Neuronal stem cell (in vitro differentiated cells): ENCODE data around the gene XPC.

Source experiments
- DNase-seq: peaks from one replicate; pipeline ENCODE4 v3.0.0-alpha.2; 2013; ENCODE audit warnings: low spot score
- H2AFZ ChIP-seq: one replicate; pipeline ENCODE4 v1.6.1; 2013; ENCODE audit warnings: mild to moderate bottlenecking, low read length, inconsistent platforms
- H2AK5ac ChIP-seq: 2 replicates; pipeline ENCODE4 v1.6.1; 2013; ENCODE audit warnings: low read depth, mild to moderate bottlenecking, inconsistent platforms, low read length, moderate library complexity, mixed read lengths
- H2BK120ac ChIP-seq: 2 replicates; pipeline ENCODE4 v1.6.1; 2013; ENCODE audit warnings: low read depth, mild to moderate bottlenecking, inconsistent platforms, low read length, moderate library complexity, mixed read lengths
- H2BK12ac ChIP-seq: one replicate; pipeline ENCODE4 v1.6.1; 2013; ENCODE audit warnings: low read length, inconsistent platforms
- H2BK15ac ChIP-seq: 2 replicates; pipeline ENCODE4 v1.6.1; 2013; ENCODE audit warnings: mild to moderate bottlenecking, low read length, inconsistent platforms, mixed read lengths
- H2BK5ac ChIP-seq: one replicate; pipeline ENCODE4 v1.6.1; 2013; ENCODE audit warnings: inconsistent platforms, mild to moderate bottlenecking, low read length, moderate library complexity
- H3K14ac ChIP-seq: one replicate; pipeline ENCODE4 v1.6.1; 2013; ENCODE audit warnings: low read length, inconsistent platforms
- H3K18ac ChIP-seq: 2 replicates; pipeline ENCODE4 v1.6.1; 2013; ENCODE audit warnings: low read length, inconsistent platforms
- H3K23ac ChIP-seq: 2 replicates; pipeline ENCODE4 v1.6.1; 2013; ENCODE audit warnings: low read depth, mild to moderate bottlenecking, mixed read lengths, low read length, inconsistent platforms; ENCODE audit not compliant: poor library complexity
- H3K27ac ChIP-seq: replicated peaks from 3 replicates; pipeline ENCODE4 v1.5.1; 2013; ENCODE audit warnings: low read length, inconsistent platforms
- H3K27me3 ChIP-seq, 3 experiments: 2 replicates each; pipeline ENCODE4 v1.6.1; 2013; ENCODE audit warnings: low read length in 3 of 3, mild to moderate bottlenecking in 2 of 3, inconsistent platforms in 1 of 3, low read depth in 1 of 3, mixed read lengths in 1 of 3, moderate library complexity in 1 of 3; ENCODE audit not compliant: control insufficient read depth in 3 of 3, insufficient read depth in 3 of 3
- H3K36me3 ChIP-seq, 2 donors: replicated peaks in 1 of 2; 2 replicates each; pipeline ENCODE4 v1.6.1; 2013; ENCODE audit warnings: low read length in 2 of 2; ENCODE audit not compliant: control insufficient read depth in 2 of 2, insufficient read depth in 2 of 2
- H3K4ac ChIP-seq: 2 replicates; pipeline ENCODE4 v1.6.1; 2013; ENCODE audit warnings: inconsistent platforms, mild to moderate bottlenecking, low read length, moderate library complexity
- H3K4me1 ChIP-seq, 2 donors: 1 replicate in 1 of 2; 2 replicates in 1 of 2; pipeline ENCODE4 v1.6.1; 2013; ENCODE audit warnings: low read length in 2 of 2, low read depth in 1 of 2; ENCODE audit not compliant: control insufficient read depth in 2 of 2, insufficient read depth in 1 of 2
- H3K4me2 ChIP-seq: one replicate; pipeline ENCODE4 v1.6.1; 2013; ENCODE audit warnings: mild to moderate bottlenecking, low read length, inconsistent platforms; ENCODE audit not compliant: insufficient read depth, poor library complexity, severe bottlenecking
- H3K4me3 ChIP-seq, 2 donors: 2 replicates each; pipeline ENCODE4 v1.5.1; 2013; ENCODE audit warnings: low read length in 2 of 2, mild to moderate bottlenecking in 2 of 2, inconsistent platforms in 1 of 2, moderate library complexity in 1 of 2
- H3K79me1 ChIP-seq: one replicate; pipeline ENCODE4 v1.6.1; 2013; ENCODE audit warnings: low read depth, mild to moderate bottlenecking, inconsistent platforms, low read length, moderate library complexity
- H3K9ac ChIP-seq: one replicate; pipeline ENCODE4 v1.6.1; 2013; ENCODE audit warnings: mild to moderate bottlenecking, low read depth, low read length, inconsistent platforms; ENCODE audit not compliant: poor library complexity
- H3K9me3 ChIP-seq, 2 donors: replicated peaks in 1 of 2; 2 replicates each; pipeline versions ENCODE3 to v1.6.1; 2013; ENCODE audit warnings: low read length in 2 of 2, mild to moderate bottlenecking in 2 of 2, inconsistent platforms in 1 of 2, low read depth in 1 of 2, mixed read lengths in 1 of 2, moderate library complexity in 1 of 2; ENCODE audit not compliant: control insufficient read depth in 2 of 2, insufficient read depth in 1 of 2
- H4K8ac ChIP-seq: one replicate; pipeline ENCODE4 v1.6.1; 2013; ENCODE audit warnings: low read depth, mild to moderate bottlenecking, inconsistent platforms, low read length, moderate library complexity
- H4K91ac ChIP-seq: one replicate; pipeline ENCODE4 v1.6.1; 2013; ENCODE audit warnings: low read length, low read depth, mild to moderate bottlenecking, inconsistent platforms; ENCODE audit not compliant: poor library complexity
- WGBS, 2 donors: extraction: QIAGEN DNeasy Blood & Tissue Kit; methylation state at CpG; one replicate each; pipeline ENCODE4 v1.1.7; 2013; ENCODE audit warnings: missing lambda C conversion rate in 2 of 2, mixed read lengths in 1 of 2; ENCODE audit not compliant: insufficient read length in 2 of 2, insufficient replicate concordance in 1 of 2; ENCODE audit errors: extremely low coverage in 2 of 2; 5-methylcytosine and 5-hydroxymethylcytosine counted together

XPC gene

GRCh38 chr3:14118400-14119381, 59.7 kb downstream of the XPC start:
- H3K4ac ChIP-seq = no peak overlapping the region
- H3K23ac ChIP-seq = no peak overlapping the region
- no peaks in the 10 kb centered on the region for H3K27me3 ChIP-seq
- no peak overlapping the region for H3K27ac ChIP-seq
- H3K18ac ChIP-seq = no peak overlapping the region
- no peak overlapping the region for H4K8ac ChIP-seq
- WGBS, 2 donors = no CpG with 5 or more reads among the region's 13 CpGs
- DNase-seq = no peak
- no peak overlapping the region for H4K91ac ChIP-seq
- H3K4me3 ChIP-seq = no peak overlapping the region
- no peak overlapping the region for H3K9ac ChIP-seq
- H2BK12ac ChIP-seq = no peak overlapping the region
- no peak overlapping the region for H2BK120ac ChIP-seq
- peaks cover 9 to 50% of the 10 kb centered on the region in 2 donors for H3K36me3 ChIP-seq
- peaks cover 0 to 3% of the 10 kb centered on the region in 2 donors for H3K4me1 ChIP-seq
- no peak overlapping the region for H2BK15ac ChIP-seq
- H3K79me1 ChIP-seq = peaks cover 1% of the 10 kb centered on the region
- H3K4me2 ChIP-seq = no peak overlapping the region
- no peak overlapping the region for H2BK5ac ChIP-seq
- no peak overlapping the region for H2AK5ac ChIP-seq
- no peak overlapping the region for H3K14ac ChIP-seq
- no peaks in the 10 kb centered on the region for H3K9me3 ChIP-seq
- H2AFZ ChIP-seq = no peak overlapping the region

- H3K4ac ChIP-seq = no peak overlapping the region
- no peak overlapping the region for H3K14ac ChIP-seq
- H4K8ac ChIP-seq = no peak overlapping the region
- H2AK5ac ChIP-seq = no peak overlapping the region
- H3K4me2 ChIP-seq = no peak overlapping the region
- no peak overlapping the region for H3K27ac ChIP-seq
- WGBS, 2 donors = no CpG with 5 or more reads among the region's 10 CpGs
- no peak overlapping the region for H2BK120ac ChIP-seq
- peaks cover 0 to 2% of the 10 kb centered on the region in 2 donors for H3K4me1 ChIP-seq
- no peaks in the 10 kb centered on the region for H3K9me3 ChIP-seq
- no peak overlapping the region for H3K9ac ChIP-seq
- H3K27me3 ChIP-seq = no peaks in the 10 kb centered on the region
- no peak overlapping the region for H3K23ac ChIP-seq
- no peak overlapping the region for H2BK15ac ChIP-seq
- H3K36me3 ChIP-seq = peaks cover 9 to 59% of the 10 kb centered on the region in 2 donors
- H2AFZ ChIP-seq = no peak overlapping the region
- DNase-seq = no peak
- H3K18ac ChIP-seq = no peak overlapping the region
- H3K79me1 ChIP-seq = peaks cover 1% of the 10 kb centered on the region
- no peak overlapping the region for H2BK5ac ChIP-seq
- H3K4me3 ChIP-seq = no peak overlapping the region
- no peak overlapping the region for H4K91ac ChIP-seq
- H2BK12ac ChIP-seq = no peak overlapping the region
Measured at GRCh38 chr3:14117468-14118399, 60.7 kb downstream of the XPC start.

- no peaks in the 10 kb centered on the region for H3K9me3 ChIP-seq
- H2AFZ ChIP-seq = no peak overlapping the region
- H2BK5ac ChIP-seq = no peak overlapping the region
- H3K4me2 ChIP-seq = no peak overlapping the region
- H3K27ac ChIP-seq = no peak overlapping the region
- H3K79me1 ChIP-seq = peaks cover 1% of the 10 kb centered on the region
- no peak overlapping the region for H3K23ac ChIP-seq
- no peak overlapping the region for H3K18ac ChIP-seq
- no peak overlapping the region for H4K8ac ChIP-seq
- no peak overlapping the region for H3K14ac ChIP-seq
- peaks cover 9 to 53% of the 10 kb centered on the region in 2 donors for H3K36me3 ChIP-seq
- WGBS, 2 donors = no CpG with 5 or more reads among the region's 7 CpGs
- H2BK120ac ChIP-seq = no peak overlapping the region
- no peak overlapping the region for H3K9ac ChIP-seq
- no peaks in the 10 kb centered on the region for H3K4me1 ChIP-seq
- no peak overlapping the region for H3K4ac ChIP-seq
- H4K91ac ChIP-seq = no peak overlapping the region
- H3K4me3 ChIP-seq = no peak overlapping the region
- H3K27me3 ChIP-seq = no peaks in the 10 kb centered on the region
- no peak overlapping the region for H2BK15ac ChIP-seq
- H2AK5ac ChIP-seq = no peak overlapping the region
- H2BK12ac ChIP-seq = no peak overlapping the region
- no peak for DNase-seq
Measured at GRCh38 chr3:14113965-14114635, 64.3 kb downstream of the XPC start.
